WTC11 (cell line): ENCODE measurements around the gene NFAM1. TPM values are rescaled to one million over a fixed set of nuclear protein-coding genes. Genes with fewer than 3 reads are reported as not detected.
A peak's percentile ranks its signal among the peaks of the same experiment; 100 is the strongest.

Experiments used
- ATAC-seq: fragments of 200-7000 bp; cut with Tn5 transposase; 2 replicates; pipeline ENCODE4 v1.10.0; 2021; ENCODE audit warnings: mild to moderate bottlenecking, moderate library complexity
- CTCF ChIA-PET: fragments of 300-600 bp; sonication (Branson Sonifier 250); formaldehyde crosslinking; loops from one replicate; lab custom pipeline; 2021; ENCODE audit warnings: antibody characterized with exemption; lab: Charles Lee
- POLR2A ChIA-PET: fragments of 350-600 bp; sonication (Branson Sonifier 250); formaldehyde crosslinking; loops from one replicate; lab custom pipeline; 2021; ENCODE audit warnings: antibody characterized with exemption; lab: Charles Lee
- DNase-seq: peaks from one replicate; pipeline ENCODE4 v3.0.0; 2021; ENCODE audit warnings: low spot score
- H3K27ac Mint-ChIP-seq: 2 replicates; pipeline ENCODE4 v1.8.0; 2021; ENCODE audit warnings: mixed read lengths
- H3K27me3 Mint-ChIP-seq: 2 replicates; pipeline ENCODE4 v1.8.0; 2021; ENCODE audit warnings: low read depth, mild to moderate bottlenecking, moderate library complexity, mixed read lengths
- H3K36me3 Mint-ChIP-seq: 2 replicates; pipeline ENCODE4 v1.8.0; 2021; ENCODE audit warnings: mixed read lengths
- H3K4me1 Mint-ChIP-seq: 2 replicates; pipeline ENCODE4 v1.8.0; 2022; ENCODE audit warnings: mixed read lengths
- H3K4me3 Mint-ChIP-seq: 2 replicates; pipeline ENCODE4 v1.8.0; 2021; ENCODE audit warnings: mild to moderate bottlenecking, moderate library complexity, mixed read lengths
- H3K9me3 Mint-ChIP-seq: 2 replicates; pipeline ENCODE4 v1.8.0; 2021; ENCODE audit warnings: mixed read lengths
- ATF2 ChIP-seq: sonication (generic); formaldehyde crosslinking; IDR thresholded peaks from 2 replicates; pipeline ENCODE4 v1.8.1; 2022; ENCODE audit warnings: low read depth, missing genetic modification reagents, borderline replicate concordance
- CBFB ChIP-seq: sonication (generic); formaldehyde crosslinking; IDR thresholded peaks from 2 replicates; pipeline ENCODE4 v1.8.1; 2022; ENCODE audit warnings: mild to moderate bottlenecking, low read depth, missing genetic modification reagents
- EMX1 ChIP-seq: fragments of 250-450 bp; sonication (Bioruptor Pico); IDR thresholded peaks from 2 replicates; pipeline ENCODE4 v1.8.0; 2021; ENCODE audit warnings: mild to moderate bottlenecking
- FOXK1 ChIP-seq: sonication (generic); formaldehyde crosslinking; IDR thresholded peaks from 2 replicates; pipeline ENCODE4 v1.8.0; 2022; ENCODE audit warnings: mild to moderate bottlenecking, moderate library complexity, missing genetic modification reagents
- HMGA2 ChIP-seq: fragments of 250-450 bp; sonication (Bioruptor Pico); IDR thresholded peaks from 2 replicates; pipeline ENCODE4 v1.4.0; 2021; ENCODE audit warnings: mild to moderate bottlenecking, moderate library complexity
- JAZF1 ChIP-seq: fragments of 250-450 bp; sonication (Bioruptor Pico); IDR thresholded peaks from 2 replicates; pipeline ENCODE4 v1.9.0; 2021; ENCODE audit warnings: moderate library complexity, mild to moderate bottlenecking, inconsistent platforms
- JUN ChIP-seq: sonication (generic); formaldehyde crosslinking; IDR thresholded peaks from 2 replicates; pipeline ENCODE4 v1.8.0; 2023; ENCODE audit warnings: mild to moderate bottlenecking, missing genetic modification reagents
- RELA ChIP-seq: sonication (generic); formaldehyde crosslinking; IDR thresholded peaks from 2 replicates; pipeline ENCODE4 v1.8.1; 2022; ENCODE audit warnings: missing genetic modification reagents, mild to moderate bottlenecking, borderline replicate concordance
- SOX15 ChIP-seq: fragments of 250-450 bp; sonication (Bioruptor Pico); IDR thresholded peaks from 2 replicates; pipeline ENCODE4 v1.9.0; 2021; ENCODE audit warnings: mild to moderate bottlenecking
- TEAD1 ChIP-seq: sonication (generic); formaldehyde crosslinking; IDR thresholded peaks from 2 replicates; pipeline ENCODE4 v1.8.0; 2022; ENCODE audit warnings: mild to moderate bottlenecking, missing genetic modification reagents
- TEAD4 ChIP-seq: sonication (generic); formaldehyde crosslinking; IDR thresholded peaks from 2 replicates; pipeline ENCODE4 v1.8.0; 2022; ENCODE audit warnings: mild to moderate bottlenecking, missing genetic modification reagents
- ZBTB21 ChIP-seq: sonication (generic); formaldehyde crosslinking; IDR thresholded peaks from 2 replicates; pipeline ENCODE4 v1.8.1; 2023; ENCODE audit warnings: mild to moderate bottlenecking, missing genetic modification reagents, borderline replicate concordance
- ZNF219 ChIP-seq: sonication (generic); formaldehyde crosslinking; IDR thresholded peaks from 2 replicates; pipeline ENCODE4 v1.8.0; 2023; ENCODE audit warnings: missing genetic modification reagents, mild to moderate bottlenecking, borderline replicate concordance
- ZNF281 ChIP-seq: sonication (generic); formaldehyde crosslinking; IDR thresholded peaks from 2 replicates; pipeline ENCODE4 v1.8.0; 2023; ENCODE audit warnings: mild to moderate bottlenecking, missing genetic modification reagents
- ZNF317 ChIP-seq: sonication (generic); formaldehyde crosslinking; IDR thresholded peaks from 2 replicates; pipeline ENCODE4 v1.8.1; 2023; ENCODE audit warnings: low read depth, mild to moderate bottlenecking, moderate library complexity, missing genetic modification reagents, borderline replicate concordance
- ZNF396 ChIP-seq: fragments of 250-450 bp; sonication (Bioruptor Pico); IDR thresholded peaks from 2 replicates; pipeline ENCODE4 v1.8.0; 2021; ENCODE audit warnings: mild to moderate bottlenecking, moderate library complexity, borderline replicate concordance
- ZNF416 ChIP-seq: fragments of 250-450 bp; sonication (Bioruptor Pico); IDR thresholded peaks from 2 replicates; pipeline ENCODE4 v1.9.0; 2021; ENCODE audit warnings: mild to moderate bottlenecking, inconsistent platforms
- total RNA-seq: library from RNA; stranded (reverse); gene quantifications from 3 replicates; pipeline ENCODE4 v1.2.3, GENCODE V29; 2021
- TF ChIP-seq, protein P1 (sequence below): sonication (generic); formaldehyde crosslinking; IDR thresholded peaks from 2 replicates; pipeline ENCODE4 v1.8.1; 2022; ENCODE audit warnings: low read depth, mild to moderate bottlenecking, moderate library complexity, missing genetic modification reagents, borderline replicate concordance
- TF ChIP-seq, protein P2 (sequence below): sonication (generic); formaldehyde crosslinking; IDR thresholded peaks from 2 replicates; pipeline ENCODE4 v1.8.1; 2023; ENCODE audit warnings: mild to moderate bottlenecking, missing genetic modification reagents
- TF ChIP-seq, protein P3 (sequence below): sonication (generic); formaldehyde crosslinking; IDR thresholded peaks from 2 replicates; pipeline ENCODE4 v1.8.0; 2022; ENCODE audit warnings: mild to moderate bottlenecking, missing genetic modification reagents
- TF ChIP-seq, protein P4 (sequence below): sonication (generic); formaldehyde crosslinking; IDR thresholded peaks from 2 replicates; pipeline ENCODE4 v1.8.0; 2023; ENCODE audit warnings: missing genetic modification reagents
- TF ChIP-seq, protein P5 (sequence below): sonication (generic); formaldehyde crosslinking; IDR thresholded peaks from 2 replicates; pipeline ENCODE4 v1.8.1; 2023; ENCODE audit warnings: mild to moderate bottlenecking, missing genetic modification reagents

Gene NFAM1
- total RNA-seq, 1 experiment from 2014 or later = 1.6 TPM

DNA sequence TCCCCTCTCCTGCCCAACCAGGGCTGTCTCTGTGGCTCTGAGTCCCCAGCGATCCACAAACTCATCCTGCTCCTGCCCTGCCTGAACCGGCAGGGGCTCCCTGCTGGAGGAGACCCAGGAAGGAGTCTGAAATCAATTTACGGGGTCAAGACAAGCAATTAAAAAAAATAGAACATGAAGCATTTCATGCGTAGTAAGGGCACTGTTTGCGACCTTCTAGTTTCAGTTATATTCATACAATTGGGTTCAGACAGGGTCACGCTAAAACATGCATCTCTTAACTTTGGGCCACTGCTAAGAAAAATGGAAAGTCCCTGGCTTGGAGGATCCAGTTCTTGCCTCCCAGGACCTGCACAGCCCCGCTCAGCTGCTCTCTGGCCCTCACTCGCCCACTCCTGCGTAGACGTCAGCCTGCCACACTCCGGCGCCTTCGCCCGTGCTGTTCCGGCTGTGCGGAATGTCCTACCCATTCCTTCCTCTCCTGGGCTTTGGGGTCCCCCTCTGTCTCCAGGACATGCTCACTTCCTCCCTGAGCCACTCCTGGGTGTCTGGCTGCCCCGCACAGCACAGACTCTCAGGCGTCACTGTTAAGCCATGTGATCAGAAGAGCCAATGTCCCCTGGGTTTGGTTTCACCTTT, 12.8 kb downstream of the NFAM1 start:
- ATAC-seq (no peak), DNase-seq (no peak)
- H3K27me3 Mint-ChIP-seq = no peaks in the 10 kb centered on the region
- H3K4me1 Mint-ChIP-seq = peaks cover 14% of the 10 kb centered on the region
- CTCF ChIA-PET = interaction anchor here (0.6 to 1.8 kb wide), 2 partner anchors 25 to 116 kb away, joined by 4 to 7 read pairs; no protein-coding TSS in a partner anchor
- TF ChIP-seq ZNF396 (no peak), FOXK1 (CRISPR knock-in tag) (no peak), JAZF1 (no peak), ZNF317 (no peak), ZNF416 (no peak), TEAD4 (CRISPR knock-in tag) (no peak)
- TF ChIP-seq, protein P1, sequence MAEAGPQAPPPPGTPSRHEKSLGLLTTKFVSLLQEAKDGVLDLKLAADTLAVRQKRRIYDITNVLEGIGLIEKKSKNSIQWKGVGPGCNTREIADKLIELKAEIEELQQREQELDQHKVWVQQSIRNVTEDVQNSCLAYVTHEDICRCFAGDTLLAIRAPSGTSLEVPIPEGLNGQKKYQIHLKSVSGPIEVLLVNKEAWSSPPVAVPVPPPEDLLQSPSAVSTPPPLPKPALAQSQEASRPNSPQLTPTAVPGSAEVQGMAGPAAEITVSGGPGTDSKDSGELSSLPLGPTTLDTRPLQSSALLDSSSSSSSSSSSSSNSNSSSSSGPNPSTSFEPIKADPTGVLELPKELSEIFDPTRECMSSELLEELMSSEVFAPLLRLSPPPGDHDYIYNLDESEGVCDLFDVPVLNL (CRISPR knock-in tag) = no peak
- TF ChIP-seq, protein P2, sequence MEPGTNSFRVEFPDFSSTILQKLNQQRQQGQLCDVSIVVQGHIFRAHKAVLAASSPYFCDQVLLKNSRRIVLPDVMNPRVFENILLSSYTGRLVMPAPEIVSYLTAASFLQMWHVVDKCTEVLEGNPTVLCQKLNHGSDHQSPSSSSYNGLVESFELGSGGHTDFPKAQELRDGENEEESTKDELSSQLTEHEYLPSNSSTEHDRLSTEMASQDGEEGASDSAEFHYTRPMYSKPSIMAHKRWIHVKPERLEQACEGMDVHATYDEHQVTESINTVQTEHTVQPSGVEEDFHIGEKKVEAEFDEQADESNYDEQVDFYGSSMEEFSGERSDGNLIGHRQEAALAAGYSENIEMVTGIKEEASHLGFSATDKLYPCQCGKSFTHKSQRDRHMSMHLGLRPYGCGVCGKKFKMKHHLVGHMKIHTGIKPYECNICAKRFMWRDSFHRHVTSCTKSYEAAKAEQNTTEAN (CRISPR knock-in tag) = no peak
- POLR2A ChIA-PET = interaction anchor here (0.6 kb wide), 1 partner anchor 106 kb away, joined by 8 read pairs; no protein-coding TSS in a partner anchor
- no peaks in the 10 kb centered on the region for H3K9me3 Mint-ChIP-seq
- peak overlapping the region; percentile 79 for H3K27ac Mint-ChIP-seq
- no peaks in the 10 kb centered on the region for H3K36me3 Mint-ChIP-seq
- no peak overlapping the region for H3K4me3 Mint-ChIP-seq

DNA sequence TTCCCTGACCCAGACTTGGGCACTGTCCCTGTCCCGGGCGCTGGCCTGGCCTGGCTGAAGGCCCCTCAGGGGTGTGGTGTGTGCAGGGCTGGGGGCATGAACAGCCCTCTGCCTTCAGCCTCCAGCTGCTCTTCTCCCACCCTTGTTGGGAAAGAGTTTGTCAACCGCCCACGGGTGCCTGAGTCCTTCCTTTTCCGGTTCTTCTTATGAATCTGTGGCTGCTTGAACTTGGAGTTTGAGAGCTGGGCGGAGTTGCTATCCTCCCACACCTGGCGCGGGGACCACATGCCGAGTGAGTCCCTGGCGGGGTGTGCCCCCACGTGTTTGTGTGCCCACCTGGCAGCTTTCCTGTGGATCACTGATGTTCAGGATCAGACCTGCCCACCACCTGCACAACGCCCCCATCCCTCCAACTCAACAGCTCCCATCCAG, 13.4 kb downstream of the NFAM1 start:
- ATAC-seq (no peak), DNase-seq (no peak)
- no peaks in the 10 kb centered on the region for H3K9me3 Mint-ChIP-seq
- CTCF ChIA-PET = interaction anchor here (1.8 kb wide), 1 partner anchor 25 kb away, joined by 7 read pairs; no protein-coding TSS in a partner anchor
- POLR2A ChIA-PET = interaction anchor here (0.6 kb wide), 1 partner anchor 105 kb away, joined by 8 read pairs; no protein-coding TSS in a partner anchor
- no peak overlapping the region for H3K4me3 Mint-ChIP-seq
- no peak overlapping the region for H3K27ac Mint-ChIP-seq
- TF ChIP-seq HMGA2 (CRISPR knock-in tag) = no peak
- TF ChIP-seq ZNF281 (CRISPR knock-in tag) = no peak
- TF ChIP-seq TEAD1 (CRISPR knock-in tag) = no peak
- TF ChIP-seq, protein P3, sequence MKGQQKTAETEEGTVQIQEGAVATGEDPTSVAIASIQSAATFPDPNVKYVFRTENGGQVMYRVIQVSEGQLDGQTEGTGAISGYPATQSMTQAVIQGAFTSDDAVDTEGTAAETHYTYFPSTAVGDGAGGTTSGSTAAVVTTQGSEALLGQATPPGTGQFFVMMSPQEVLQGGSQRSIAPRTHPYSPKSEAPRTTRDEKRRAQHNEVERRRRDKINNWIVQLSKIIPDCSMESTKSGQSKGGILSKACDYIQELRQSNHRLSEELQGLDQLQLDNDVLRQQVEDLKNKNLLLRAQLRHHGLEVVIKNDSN (CRISPR knock-in tag) = no peak
- TF ChIP-seq, protein P4, sequence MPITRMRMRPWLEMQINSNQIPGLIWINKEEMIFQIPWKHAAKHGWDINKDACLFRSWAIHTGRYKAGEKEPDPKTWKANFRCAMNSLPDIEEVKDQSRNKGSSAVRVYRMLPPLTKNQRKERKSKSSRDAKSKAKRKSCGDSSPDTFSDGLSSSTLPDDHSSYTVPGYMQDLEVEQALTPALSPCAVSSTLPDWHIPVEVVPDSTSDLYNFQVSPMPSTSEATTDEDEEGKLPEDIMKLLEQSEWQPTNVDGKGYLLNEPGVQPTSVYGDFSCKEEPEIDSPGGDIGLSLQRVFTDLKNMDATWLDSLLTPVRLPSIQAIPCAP (CRISPR knock-in tag) = no peak
- no peak for TF ChIP-seq CBFB (CRISPR knock-in tag)
- no peak for TF ChIP-seq ZBTB21
- TF ChIP-seq, protein P5, sequence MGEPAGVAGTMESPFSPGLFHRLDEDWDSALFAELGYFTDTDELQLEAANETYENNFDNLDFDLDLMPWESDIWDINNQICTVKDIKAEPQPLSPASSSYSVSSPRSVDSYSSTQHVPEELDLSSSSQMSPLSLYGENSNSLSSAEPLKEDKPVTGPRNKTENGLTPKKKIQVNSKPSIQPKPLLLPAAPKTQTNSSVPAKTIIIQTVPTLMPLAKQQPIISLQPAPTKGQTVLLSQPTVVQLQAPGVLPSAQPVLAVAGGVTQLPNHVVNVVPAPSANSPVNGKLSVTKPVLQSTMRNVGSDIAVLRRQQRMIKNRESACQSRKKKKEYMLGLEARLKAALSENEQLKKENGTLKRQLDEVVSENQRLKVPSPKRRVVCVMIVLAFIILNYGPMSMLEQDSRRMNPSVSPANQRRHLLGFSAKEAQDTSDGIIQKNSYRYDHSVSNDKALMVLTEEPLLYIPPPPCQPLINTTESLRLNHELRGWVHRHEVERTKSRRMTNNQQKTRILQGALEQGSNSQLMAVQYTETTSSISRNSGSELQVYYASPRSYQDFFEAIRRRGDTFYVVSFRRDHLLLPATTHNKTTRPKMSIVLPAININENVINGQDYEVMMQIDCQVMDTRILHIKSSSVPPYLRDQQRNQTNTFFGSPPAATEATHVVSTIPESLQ (CRISPR knock-in tag) = no peak
- no peak for TF ChIP-seq ATF2
- TF ChIP-seq JUN = no peak
- no peak for TF ChIP-seq ZNF317
- TF ChIP-seq EMX1 (CRISPR knock-in tag) = no peak
- TF ChIP-seq, protein P1 (CRISPR knock-in tag) = no peak
- no peak for TF ChIP-seq ZNF219 (CRISPR knock-in tag)
- TF ChIP-seq SOX15 (CRISPR knock-in tag) = no peak
- no peak for TF ChIP-seq RELA (CRISPR knock-in tag)
- TF ChIP-seq ZNF396 = no peak
- TF ChIP-seq, all 79 proteins: peak for 0
- Mint-ChIP-seq H3K4me1 (peaks cover 11% of the 10 kb centered on the region), H3K27me3 (no peaks in the 10 kb centered on the region), H3K36me3 (no peaks in the 10 kb centered on the region)
